Effector CD8-positive, alpha-beta T cell (primary cell): Measurements from ENCODE around the gene DLL4.

ENCODE experiments used
- DNase-seq: peaks from one replicate; lab custom pipeline; 2025; lab: John Stamatoyannopoulos, UW
- total RNA-seq, 4 experiments: gene quantifications; one replicate each; lab custom pipeline; 2026; lab: John Stamatoyannopoulos, UW

Gene DLL4
- total RNA-seq, result 0 to 0.39 (median 0.30) reads per million in 4 experiments

GRCh38 chr15:40928821-40929659 is at the start of gene DLL4:
Gene DLL4 (plus strand): TSS chr15:40929340. CDS start chr15:40929669, 329 bp downstream.
- DNase-seq, result peak; percentile 36

- DNase-seq, result no peak
Observed at GRCh38 chr15:40879609-40880008, 49.5 kb upstream of the DLL4 start.

- DNase-seq, result no peak
Observed at GRCh38 chr15:40881351-40881750, 47.8 kb upstream of the DLL4 start.

- DNase-seq, result no peak
Observed at GRCh38 chr15:40886586-40886985, 42.6 kb upstream of the DLL4 start.

- no peak for DNase-seq
Observed at GRCh38 chr15:40889112-40889511, 40.0 kb upstream of the DLL4 start.

- DNase-seq, result no peak
Observed at GRCh38 chr15:40891138-40891537, 38.0 kb upstream of the DLL4 start.

GRCh38 chr15:40891810-40892446 is 37.2 kb upstream of the DLL4 start:
- DNase-seq, result no peak

- no peak for DNase-seq
Observed at GRCh38 chr15:40892447-40893012, 36.6 kb upstream of the DLL4 start.

GRCh38 chr15:40893019-40893670 is 36.0 kb upstream of the DLL4 start:
- DNase-seq, result no peak

- peak; percentile 97 for DNase-seq
Observed at GRCh38 chr15:40893733-40894680, 35.1 kb upstream of the DLL4 start, which contains the start of gene VPS18. Gene VPS18 (plus strand): TSS chr15:40894450. CDS start chr15:40894769, 319 bp downstream.

GRCh38 chr15:40894681-40895448 is 34.3 kb upstream of the DLL4 start:
- DNase-seq, result peak; percentile 47

GRCh38 chr15:40899536-40900207 is 29.5 kb upstream of the DLL4 start:
- no peak for DNase-seq

GRCh38 chr15:40900256-40901052 is 28.7 kb upstream of the DLL4 start:
- no peak for DNase-seq

- no peak for DNase-seq
Observed at GRCh38 chr15:40901053-40901443, 28.1 kb upstream of the DLL4 start.

- no peak for DNase-seq
Observed at GRCh38 chr15:40902605-40903561, 26.3 kb upstream of the DLL4 start.

- no peak for DNase-seq
Observed at GRCh38 chr15:40904552-40905201, 24.5 kb upstream of the DLL4 start.
